ENCODE measurements around the gene VAMP5. TPM values are rescaled to one million over a fixed set of nuclear protein-coding genes. Genes with fewer than 3 reads are reported as not detected.
A peak's percentile ranks its signal among the peaks of the same experiment; 100 is the strongest.

Gene VAMP5
- 23.5 TPM for polyA plus RNA-seq (2013, experiment 1 of 2)
- 25.7 TPM for polyA plus RNA-seq (2013, experiment 2 of 2)

GRCh38 chr2:85584354-85584856 is at the start of gene VAMP5:
TSS of gene VAMP5 (plus strand) at chr2:85584431. CDS start at chr2:85584491, 60 bp downstream.
- peak within 1 kb of the TSS; percentile 59 to 87 for H3K18ac ChIP-seq (ENCODE audit: low read depth in 1 of 2, low read length in 2 of 2)
- H3K27me3 ChIP-seq (ENCODE audit: control insufficient read depth in 1 of 2, insufficient read depth in 1 of 2, low read length in 2 of 2) = no peaks in the 10 kb centered on the region
- no peak within 1 kb of the TSS for H3K14ac ChIP-seq (ENCODE audit: low read length in 2 of 2)
- 54% methylated on average over 49 of the region's 52 CpGs for WGBS
- peak within 1 kb of the TSS; percentile 87 for H2BK120ac ChIP-seq (ENCODE audit: low read depth, low read length)
- peak within 1 kb of the TSS; percentile 85 for H3K9ac ChIP-seq (ENCODE audit: low read length)
- peak within 1 kb of the TSS; percentile 48 for H4K91ac ChIP-seq (ENCODE audit: low read length)
- H3K4ac ChIP-seq (ENCODE audit: low read depth in 1 of 2, low read length in 2 of 2) = peak within 1 kb of the TSS; percentile 70 to 77
- no peak within 1 kb of the TSS for H3K23ac ChIP-seq (ENCODE audit: low read length in 2 of 2)
- peaks cover 4% of the 10 kb centered on the region for H3K79me1 ChIP-seq (replicated peaks; ENCODE audit: low read length, poor library complexity, severe bottlenecking)
- peak within 1 kb of the TSS; percentile 96 for H4K8ac ChIP-seq (ENCODE audit: low read length)
- H3K36me3 ChIP-seq (ENCODE audit: control insufficient read depth in 1 of 2, insufficient read depth in 2 of 2, low read depth in 1 of 2, low read length in 2 of 2) = peaks cover 0 to 20% of the 10 kb centered on the region in 2 experiments
- no peaks in the 10 kb centered on the region for H3K9me3 ChIP-seq (ENCODE audit: control insufficient read depth, low read length)
- peak within 1 kb of the TSS; percentile 93 for H2BK15ac ChIP-seq (ENCODE audit: low read depth, poor library complexity, severe bottlenecking)
- H2BK5ac ChIP-seq (ENCODE audit: low read depth, low read length, poor library complexity, severe bottlenecking) = no peak within 1 kb of the TSS
- peak within 1 kb of the TSS; percentile 20 for H2AFZ ChIP-seq (ENCODE audit: low read depth, low read length)
- H2AK5ac ChIP-seq (ENCODE audit: low read length, severe bottlenecking) = peak within 1 kb of the TSS; percentile 73
- H3K27ac ChIP-seq (ENCODE audit: low read length, poor library complexity, severe bottlenecking) = peak within 1 kb of the TSS; percentile 38
- peaks cover 24% of the 10 kb centered on the region for H3K4me1 ChIP-seq (ENCODE audit: control insufficient read depth, insufficient read depth, low read depth, low read length)
- no peak within 1 kb of the TSS for H3K4me2 ChIP-seq (ENCODE audit: low read length, poor library complexity, severe bottlenecking)
- peak within 1 kb of the TSS; percentile 69 to 76 for H2BK12ac ChIP-seq (ENCODE audit: low read length in 2 of 2)
- H3K4me3 ChIP-seq (ENCODE audit: insufficient read depth in 1 of 2, low read depth in 1 of 2, low read length in 2 of 2) = peak within 1 kb of the TSS in 1 of 2 experiments; percentile 84
- no peak for DNase-seq

- H4K91ac ChIP-seq (ENCODE audit: low read length) = no peak overlapping the region
- H3K4me3 ChIP-seq (ENCODE audit: insufficient read depth in 1 of 2, low read depth in 1 of 2, low read length in 2 of 2) = no peak overlapping the region
- no peak overlapping the region for H2AFZ ChIP-seq (ENCODE audit: low read depth, low read length)
- H3K18ac ChIP-seq (ENCODE audit: low read depth in 1 of 2, low read length in 2 of 2) = no peak overlapping the region
- H3K4ac ChIP-seq (ENCODE audit: low read depth in 1 of 2, low read length in 2 of 2) = no peak overlapping the region
- WGBS = 84% methylated on average over 2 of the region's 3 CpGs
- DNase-seq = no peak
- no peak overlapping the region for H3K27ac ChIP-seq (ENCODE audit: low read length, poor library complexity, severe bottlenecking)
- H3K79me1 ChIP-seq (replicated peaks; ENCODE audit: low read length, poor library complexity, severe bottlenecking) = peaks cover 2% of the 10 kb centered on the region
- no peak overlapping the region for H2BK15ac ChIP-seq (ENCODE audit: low read depth, poor library complexity, severe bottlenecking)
- no peaks in the 10 kb centered on the region for H3K27me3 ChIP-seq (ENCODE audit: control insufficient read depth in 1 of 2, insufficient read depth in 1 of 2, low read length in 2 of 2)
- H3K9me3 ChIP-seq (ENCODE audit: control insufficient read depth, low read length) = no peaks in the 10 kb centered on the region
- H2BK5ac ChIP-seq (ENCODE audit: low read depth, low read length, poor library complexity, severe bottlenecking) = no peak overlapping the region
- no peak overlapping the region for H3K23ac ChIP-seq (ENCODE audit: low read length in 2 of 2)
- no peak overlapping the region for H2BK12ac ChIP-seq (ENCODE audit: low read length in 2 of 2)
- H3K4me1 ChIP-seq (ENCODE audit: control insufficient read depth, insufficient read depth, low read depth, low read length) = no peaks in the 10 kb centered on the region
- no peak overlapping the region for H2BK120ac ChIP-seq (ENCODE audit: low read depth, low read length)
- no peak overlapping the region for H3K14ac ChIP-seq (ENCODE audit: low read length in 2 of 2)
- no peak overlapping the region for H3K9ac ChIP-seq (ENCODE audit: low read length)
- H3K4me2 ChIP-seq (ENCODE audit: low read length, poor library complexity, severe bottlenecking) = no peak overlapping the region
- peaks cover 0 to 2% of the 10 kb centered on the region in 2 experiments for H3K36me3 ChIP-seq (ENCODE audit: control insufficient read depth in 1 of 2, insufficient read depth in 2 of 2, low read depth in 1 of 2, low read length in 2 of 2)
- H2AK5ac ChIP-seq (ENCODE audit: low read length, severe bottlenecking) = no peak overlapping the region
- H4K8ac ChIP-seq (ENCODE audit: low read length) = no peak overlapping the region
Observed at GRCh38 chr2:85534881-85535280, 49.4 kb upstream of the VAMP5 start.

GRCh38 chr2:85536479-85536878 is 47.8 kb upstream of the VAMP5 start:
- Histone ChIP-seq H3K79me1 (replicated peaks; ENCODE audit: low read length, poor library complexity, severe bottlenecking) (peaks cover 2% of the 10 kb centered on the region), H3K9ac (ENCODE audit: low read length) (peak overlapping the region; percentile 99), H3K36me3 (ENCODE audit: control insufficient read depth in 1 of 2, insufficient read depth in 2 of 2, low read depth in 1 of 2, low read length in 2 of 2) (peaks cover 0 to 18% of the 10 kb centered on the region in 2 experiments), H2BK12ac (ENCODE audit: low read length in 2 of 2) (no peak overlapping the region), H2BK120ac (ENCODE audit: low read depth, low read length) (no peak overlapping the region), H3K27ac (ENCODE audit: low read length, poor library complexity, severe bottlenecking) (peak overlapping the region; percentile 33), H3K9me3 (ENCODE audit: control insufficient read depth, low read length) (no peaks in the 10 kb centered on the region), H2AFZ (ENCODE audit: low read depth, low read length) (no peak overlapping the region), H2AK5ac (ENCODE audit: low read length, severe bottlenecking) (no peak overlapping the region), H3K4ac (ENCODE audit: low read depth in 1 of 2, low read length in 2 of 2) (peak overlapping the region in 1 of 2 experiments; percentile 62), H3K18ac (ENCODE audit: low read depth in 1 of 2, low read length in 2 of 2) (peak overlapping the region in 1 of 2 experiments; percentile 19), H4K91ac (ENCODE audit: low read length) (no peak overlapping the region), H2BK5ac (ENCODE audit: low read depth, low read length, poor library complexity, severe bottlenecking) (no peak overlapping the region), H3K27me3 (ENCODE audit: control insufficient read depth in 1 of 2, insufficient read depth in 1 of 2, low read length in 2 of 2) (no peaks in the 10 kb centered on the region), H2BK15ac (ENCODE audit: low read depth, poor library complexity, severe bottlenecking) (no peak overlapping the region), H3K23ac (ENCODE audit: low read length in 2 of 2) (no peak overlapping the region), H3K4me1 (ENCODE audit: control insufficient read depth, insufficient read depth, low read depth, low read length) (no peaks in the 10 kb centered on the region), H4K8ac (ENCODE audit: low read length) (peak overlapping the region; percentile 73), H3K4me3 (ENCODE audit: insufficient read depth in 1 of 2, low read depth in 1 of 2, low read length in 2 of 2) (peak overlapping the region in 1 of 2 experiments; percentile 98), H3K14ac (ENCODE audit: low read length in 2 of 2) (no peak overlapping the region), H3K4me2 (ENCODE audit: low read length, poor library complexity, severe bottlenecking) (no peak overlapping the region)
- WGBS = 27% methylated on average over 2 of the region's 3 CpGs
- DNase-seq = peak; percentile 78

GRCh38 chr2:85537600-85538506 is 46.4 kb upstream of the VAMP5 start:
- peak overlapping the region; percentile 100 for H3K27ac ChIP-seq (ENCODE audit: low read length, poor library complexity, severe bottlenecking)
- peak overlapping the region; percentile 29 for H2BK120ac ChIP-seq (ENCODE audit: low read depth, low read length)
- H3K79me1 ChIP-seq (replicated peaks; ENCODE audit: low read length, poor library complexity, severe bottlenecking) = peaks cover 2% of the 10 kb centered on the region
- H4K91ac ChIP-seq (ENCODE audit: low read length) = peak overlapping the region; percentile 71
- H2BK12ac ChIP-seq (ENCODE audit: low read length in 2 of 2) = peak overlapping the region in 1 of 2 experiments; percentile 80
- H2AFZ ChIP-seq (ENCODE audit: low read depth, low read length) = peak overlapping the region; percentile 29
- peak overlapping the region in 1 of 2 experiments; percentile 96 for H3K14ac ChIP-seq (ENCODE audit: low read length in 2 of 2)
- H2BK5ac ChIP-seq (ENCODE audit: low read depth, low read length, poor library complexity, severe bottlenecking) = peak overlapping the region; percentile 57
- H3K9ac ChIP-seq (ENCODE audit: low read length) = peak overlapping the region; percentile 99
- DNase-seq = peak; percentile 68
- peaks cover 3 to 32% of the 10 kb centered on the region in 2 experiments for H3K36me3 ChIP-seq (ENCODE audit: control insufficient read depth in 1 of 2, insufficient read depth in 2 of 2, low read depth in 1 of 2, low read length in 2 of 2)
- peak overlapping the region; percentile 38 for H4K8ac ChIP-seq (ENCODE audit: low read length)
- H3K23ac ChIP-seq (ENCODE audit: low read length in 2 of 2) = peak overlapping the region in 1 of 2 experiments; percentile 79
- H2AK5ac ChIP-seq (ENCODE audit: low read length, severe bottlenecking) = peak overlapping the region; percentile 84
- no peaks in the 10 kb centered on the region for H3K4me1 ChIP-seq (ENCODE audit: control insufficient read depth, insufficient read depth, low read depth, low read length)
- WGBS = 3% methylated on average over 35 of the region's 35 CpGs
- no peak overlapping the region for H2BK15ac ChIP-seq (ENCODE audit: low read depth, poor library complexity, severe bottlenecking)
- H3K4me3 ChIP-seq (ENCODE audit: insufficient read depth in 1 of 2, low read depth in 1 of 2, low read length in 2 of 2) = peak overlapping the region; percentile 66 to 98
- H3K4me2 ChIP-seq (ENCODE audit: low read length, poor library complexity, severe bottlenecking) = peak overlapping the region; percentile 88
- peak overlapping the region; percentile 69 to 99 for H3K4ac ChIP-seq (ENCODE audit: low read depth in 1 of 2, low read length in 2 of 2)
- peak overlapping the region; percentile 47 to 94 for H3K18ac ChIP-seq (ENCODE audit: low read depth in 1 of 2, low read length in 2 of 2)
- no peaks in the 10 kb centered on the region for H3K27me3 ChIP-seq (ENCODE audit: control insufficient read depth in 1 of 2, insufficient read depth in 1 of 2, low read length in 2 of 2)
- H3K9me3 ChIP-seq (ENCODE audit: control insufficient read depth, low read length) = no peaks in the 10 kb centered on the region
